Posterior vena cava (tissue), 2 donors: ENCODE results near the gene RIMBP2. TPM values are rescaled to one million over a fixed set of nuclear protein-coding genes. Genes with fewer than 3 reads are reported as not detected.
"Not testable (repeated sequence)": the region's sequence is repeated elsewhere in the genome, so short reads cannot be mapped to it uniquely, and the experiment has no call there.

ENCODE experiments used
- DNase-seq: peaks from one replicate; pipeline ENCODE4 v3.0.0-alpha.2; 2020; ENCODE audit warnings: low spot score
- intact Hi-C, 2 donors: fragments of 100-400 bp; cut with DNase I; formaldehyde crosslinking; loops; one replicate each; pipeline versions ENCODE4 v1.14.1 to v1.14.2; 2022 to 2023
- total RNA-seq, 2 donors: library from RNA; stranded (reverse); fragmentation: NEBNext Ultra II Directional; extraction: Animal tissue kit (Norgen Biotek cat#: 25700); gene quantifications; one replicate each; pipeline ENCODE4 v1.2.1, GENCODE V29; 2021
- donor health status: DM: yes; HTN: yes; CAD: no.
- donor health status: DM: yes; HTN: yes; CAD: no.

The RIMBP2 gene
- total RNA-seq, 2 donors from 2014 or later, result 1.3 to 1.7 TPM

DNA sequence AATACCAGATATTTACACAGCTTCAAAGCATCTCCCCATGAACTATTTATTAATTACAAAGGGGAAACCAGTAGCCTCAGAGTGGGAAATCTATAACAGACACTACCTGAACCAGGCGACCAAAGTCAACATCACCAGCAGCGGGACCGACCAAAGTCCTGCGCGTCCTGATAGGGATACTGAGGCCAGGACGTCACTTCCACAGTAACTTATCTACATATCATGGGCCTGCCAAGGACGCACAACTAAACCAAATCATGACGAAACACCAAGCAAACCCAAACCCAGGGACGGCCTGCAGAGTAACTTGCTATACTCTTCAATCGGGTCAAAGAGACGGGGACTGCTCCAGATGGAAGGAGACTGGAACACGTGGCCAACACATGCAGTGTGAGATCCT, 26.0 kb upstream of the RIMBP2 start:
- intact Hi-C loops, result loop anchor here in 1 of 2 donors (10.0 kb wide), 1 partner anchor 807 kb away; no protein-coding TSS in a partner anchor
- no peak for DNase-seq

DNA sequence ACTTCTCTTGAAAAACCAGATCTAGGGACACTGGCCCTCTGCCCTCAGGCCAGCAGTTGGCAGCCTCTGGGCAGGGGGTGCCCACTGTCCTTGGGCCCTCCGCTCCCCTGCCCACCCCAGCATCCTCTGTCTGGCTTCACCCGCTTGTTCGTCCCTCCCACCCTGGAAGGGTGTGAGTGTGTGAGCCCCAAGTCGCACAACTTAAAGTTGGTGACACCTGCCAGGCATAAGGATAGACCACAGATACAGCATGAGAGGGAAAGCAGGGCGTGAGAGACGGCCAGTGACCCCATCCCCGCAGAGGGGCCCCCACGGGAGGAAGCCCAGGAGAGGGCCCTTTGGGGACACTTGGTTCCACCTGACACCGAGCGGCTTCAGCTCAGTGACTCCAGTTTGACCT, 23.5 kb upstream of the RIMBP2 start:
- intact Hi-C loops, result no loop called here

DNA sequence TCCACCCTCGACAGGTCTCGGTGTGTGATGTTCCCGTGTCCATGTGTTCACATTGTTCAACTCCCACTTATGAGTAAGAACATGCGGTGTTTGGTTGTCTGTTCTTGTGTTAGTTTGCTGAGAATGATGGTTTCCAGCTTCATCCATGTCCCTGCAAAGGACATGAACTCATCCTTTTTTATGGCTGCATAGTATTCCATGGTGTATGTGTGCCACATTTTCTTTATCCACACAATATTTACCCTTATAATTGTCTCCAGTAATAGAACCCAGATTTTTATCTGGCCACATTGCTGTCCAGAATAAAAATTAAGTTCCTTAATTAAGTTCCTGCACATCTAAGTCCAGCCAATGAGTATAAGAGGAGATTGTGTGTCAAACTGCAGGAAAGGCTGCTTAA, 22.3 kb upstream of the RIMBP2 start:
- intact Hi-C loops, DNase-seq: not testable (repeated sequence)

More for the DNA sequence above, 23.5 kb upstream of the RIMBP2 start:
- DNase-seq, result no peak

DNA sequence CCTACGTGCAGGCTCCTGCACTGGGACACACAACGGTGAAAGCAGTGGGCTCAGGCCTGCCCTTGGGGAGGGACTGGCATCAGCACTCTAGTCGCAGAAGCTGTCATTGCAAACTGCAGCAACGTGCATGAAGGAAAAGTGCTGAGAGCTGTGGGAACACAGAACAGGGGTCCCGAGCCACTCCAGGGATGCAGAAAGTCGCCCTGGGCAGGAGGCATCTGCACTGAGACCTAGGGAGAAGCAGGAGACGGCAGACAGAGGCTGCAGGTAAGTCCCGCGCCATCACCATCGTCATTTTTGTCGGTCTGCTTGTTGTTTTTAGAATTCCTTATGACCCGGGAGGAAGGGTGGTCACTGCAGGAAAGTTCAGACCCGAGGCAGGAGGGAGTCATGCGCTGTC, 21.6 kb upstream of the RIMBP2 start:
- DNase-seq, result no peak
- intact Hi-C loops, result no loop called here

DNA sequence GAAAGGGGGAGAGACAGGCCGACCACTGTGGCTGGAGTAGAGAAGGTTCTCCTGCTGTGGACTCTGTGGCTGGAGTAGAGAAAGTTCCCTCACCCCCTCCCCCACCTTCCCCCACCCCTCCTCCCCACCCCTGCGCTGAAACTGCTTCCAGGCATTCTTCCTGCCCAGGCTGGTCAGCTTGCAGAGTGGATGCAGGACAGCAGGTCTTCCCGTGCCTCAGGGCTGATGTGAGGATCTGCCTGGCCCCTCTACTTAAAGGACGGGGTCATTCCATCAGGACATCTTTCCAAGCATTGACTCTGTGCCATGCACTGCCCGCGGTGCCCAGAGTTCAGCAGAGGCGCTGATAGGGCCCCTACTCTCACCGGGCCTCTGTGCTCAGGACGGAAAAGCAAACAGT, 13.2 kb upstream of the RIMBP2 start:
- intact Hi-C loops, result no loop called here
- DNase-seq, result no peak

DNA sequence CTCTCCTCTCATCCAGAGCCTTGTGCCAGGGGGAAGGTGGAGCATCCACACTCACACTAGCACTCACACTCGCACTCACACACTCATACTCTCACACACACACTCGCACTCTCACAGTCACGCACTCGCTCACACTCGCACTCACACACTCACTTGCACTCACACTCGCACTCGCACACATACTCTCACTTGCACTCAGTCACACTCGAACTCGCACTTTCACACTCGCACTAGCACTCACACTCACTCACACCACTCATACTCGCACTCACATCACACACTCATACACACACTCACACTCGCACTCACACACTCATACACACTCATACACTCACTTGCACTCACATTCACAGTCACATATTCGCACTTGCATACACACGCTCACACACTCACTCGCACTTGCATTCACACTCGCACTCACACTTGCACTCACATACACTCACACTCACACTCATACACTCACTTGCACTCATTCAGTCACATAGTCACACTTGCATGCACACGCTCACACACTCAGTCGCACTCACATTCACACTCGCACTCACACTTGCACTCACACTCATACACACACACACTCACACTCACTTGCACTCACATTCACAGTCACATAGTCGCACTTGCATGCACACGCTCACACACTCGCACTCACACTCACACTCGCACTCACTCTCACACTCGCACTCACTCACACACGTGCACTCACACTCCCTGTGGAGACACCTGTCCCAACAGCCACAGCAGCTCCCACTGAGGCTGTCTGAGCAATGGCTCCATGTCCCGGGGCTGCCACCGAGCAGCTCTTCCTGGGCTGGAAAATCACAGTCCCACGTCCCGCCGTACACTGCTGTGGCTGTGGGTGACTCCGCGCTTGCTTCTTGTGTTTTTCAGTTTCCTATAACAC, 12.3 kb upstream of the RIMBP2 start:
- no peak for DNase-seq
- intact Hi-C loops, result no loop called here

DNA sequence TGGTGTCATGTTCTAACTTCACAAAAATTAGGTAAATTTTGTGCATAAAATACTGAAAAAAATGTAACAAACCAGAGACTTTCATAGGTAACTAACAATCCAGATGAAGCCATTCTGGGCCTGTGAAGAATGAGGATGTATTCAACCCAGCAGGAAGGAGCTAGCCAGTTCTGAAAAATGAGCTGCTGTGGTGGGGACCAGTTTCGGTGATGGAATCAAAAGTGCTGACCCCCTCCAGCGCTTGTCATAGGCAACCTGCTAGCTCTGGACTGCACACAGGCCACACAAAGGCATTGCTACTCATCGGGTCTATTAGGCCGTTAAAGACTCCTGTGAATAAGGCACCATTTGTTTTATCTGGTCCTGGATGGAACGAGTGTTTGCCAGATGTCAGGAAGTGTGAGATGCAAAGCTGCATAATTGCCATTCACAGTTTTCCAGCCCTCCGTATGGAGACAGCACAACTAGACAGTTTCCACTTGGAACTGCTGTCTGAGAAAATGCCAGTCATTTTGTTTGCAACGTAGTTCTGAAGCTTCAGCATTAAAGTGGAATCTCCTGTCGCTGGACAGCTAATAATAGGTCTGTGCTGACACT, 3.3 kb upstream of the RIMBP2 start:
- intact Hi-C loops, result no loop called here
- DNase-seq, result no peak

DNA sequence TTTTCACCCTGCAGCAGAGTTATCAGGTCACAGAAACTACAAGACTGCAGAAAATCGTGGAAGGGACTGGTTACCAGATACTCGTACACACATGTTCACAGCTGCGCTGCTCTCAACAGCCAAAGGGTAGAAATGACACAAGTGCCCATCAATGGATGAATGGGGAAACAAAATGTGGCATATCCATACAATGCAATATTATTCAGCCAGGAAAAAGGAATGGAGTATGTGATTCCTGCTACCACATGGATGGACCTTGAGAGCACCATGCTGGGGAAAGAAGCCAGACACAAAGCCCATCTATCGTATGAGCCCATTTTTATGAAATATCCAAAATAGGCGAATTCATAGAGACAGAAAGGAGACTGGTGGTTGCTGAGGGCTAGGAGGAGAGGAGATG, 1.7 kb upstream of the RIMBP2 start:
- intact Hi-C loops, result no loop called here
- DNase-seq, result no peak

DNA sequence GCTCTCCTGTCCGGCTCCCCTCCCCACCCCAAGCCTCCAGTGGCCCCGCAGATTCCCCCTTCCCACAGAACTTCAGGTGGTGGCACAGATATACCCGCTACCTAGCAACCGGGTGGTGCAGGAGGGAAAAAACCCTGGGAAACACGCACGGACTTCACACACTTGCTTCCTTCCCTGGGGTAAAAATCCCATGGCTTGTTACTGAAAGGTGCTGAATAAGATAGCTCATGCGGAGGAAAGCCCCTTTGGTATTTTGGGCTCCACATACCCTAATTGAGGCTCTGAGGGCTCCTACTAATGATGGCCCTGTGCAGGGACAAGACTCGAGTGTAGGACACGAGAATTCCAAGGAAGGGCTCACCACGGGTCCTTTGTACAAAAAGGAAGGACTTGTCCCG, 869 bp upstream of the RIMBP2 start:
- DNase-seq, result no peak
- intact Hi-C loops, result no loop called here

DNA sequence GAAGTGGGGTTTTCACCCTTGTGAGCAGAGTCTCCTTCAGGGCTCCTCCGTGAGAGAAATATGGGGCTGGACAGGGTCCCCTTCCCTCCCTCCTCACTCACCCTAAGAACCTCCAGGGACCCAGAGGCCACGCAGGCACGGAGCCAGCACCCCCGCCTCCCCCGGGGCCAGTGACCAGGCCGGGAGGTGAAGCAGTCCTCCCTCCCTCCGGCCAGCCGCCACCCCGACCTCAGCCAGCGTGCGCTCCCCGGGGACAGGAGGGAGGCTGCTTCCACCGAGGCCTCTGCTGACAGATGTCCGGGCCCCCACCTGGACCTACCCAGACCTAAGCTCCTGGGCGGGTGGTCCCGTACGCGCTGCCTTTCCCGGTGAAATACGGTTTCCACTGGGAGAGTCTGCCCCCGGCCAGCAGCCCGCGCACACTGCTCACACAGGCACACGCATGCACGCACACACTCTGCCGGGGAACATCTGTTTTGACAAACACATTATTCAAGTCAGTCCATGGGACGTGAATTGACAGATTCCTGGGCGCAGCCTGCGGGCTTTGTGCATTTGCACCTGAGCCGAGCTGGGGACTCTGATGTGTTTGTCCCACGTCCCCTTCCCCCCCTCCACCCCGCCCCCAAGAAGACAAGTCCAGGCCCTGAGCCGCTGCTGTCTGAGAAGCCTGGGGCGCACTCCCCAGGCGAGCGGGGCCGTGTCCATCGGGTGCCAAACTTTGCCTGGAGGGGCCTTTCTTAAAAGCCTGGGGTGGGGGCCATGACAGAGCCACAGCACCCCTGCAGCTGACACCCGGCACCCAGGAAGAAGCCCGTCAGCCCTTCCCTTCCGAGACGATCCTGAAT, 725 bp downstream of the RIMBP2 start:
- peak; percentile 77 for DNase-seq
- intact Hi-C loops, result no loop called here

DNA sequence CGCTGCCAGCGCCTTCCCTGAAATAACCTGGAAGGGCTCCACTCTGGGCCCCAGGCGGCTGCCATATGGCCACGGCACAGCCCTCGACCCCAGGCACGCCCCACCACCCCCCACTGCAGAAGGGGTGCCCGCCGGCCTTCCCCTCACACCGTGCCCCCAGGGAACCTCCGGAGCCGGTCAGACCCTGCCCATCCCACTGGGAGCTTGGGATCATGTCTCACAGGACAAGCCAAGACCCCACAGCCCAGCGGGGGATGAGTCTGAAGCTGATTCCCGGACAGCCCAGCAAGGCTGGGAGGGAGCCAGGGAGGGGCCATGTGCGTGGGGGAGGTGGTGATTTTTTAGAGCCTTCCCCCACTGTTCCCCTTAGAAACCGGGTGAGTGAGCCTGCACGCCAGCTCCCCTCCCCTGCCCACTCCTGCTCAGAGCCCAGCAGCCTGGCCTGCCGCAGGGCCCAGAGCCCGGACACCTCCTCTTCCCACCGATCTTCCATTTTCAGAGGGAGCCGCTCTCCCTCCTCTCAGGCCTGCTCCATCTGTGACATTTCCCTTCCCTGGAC, 1.4 kb downstream of the RIMBP2 start:
- DNase-seq, result peak; percentile 80
- intact Hi-C loops, result no loop called here

DNA sequence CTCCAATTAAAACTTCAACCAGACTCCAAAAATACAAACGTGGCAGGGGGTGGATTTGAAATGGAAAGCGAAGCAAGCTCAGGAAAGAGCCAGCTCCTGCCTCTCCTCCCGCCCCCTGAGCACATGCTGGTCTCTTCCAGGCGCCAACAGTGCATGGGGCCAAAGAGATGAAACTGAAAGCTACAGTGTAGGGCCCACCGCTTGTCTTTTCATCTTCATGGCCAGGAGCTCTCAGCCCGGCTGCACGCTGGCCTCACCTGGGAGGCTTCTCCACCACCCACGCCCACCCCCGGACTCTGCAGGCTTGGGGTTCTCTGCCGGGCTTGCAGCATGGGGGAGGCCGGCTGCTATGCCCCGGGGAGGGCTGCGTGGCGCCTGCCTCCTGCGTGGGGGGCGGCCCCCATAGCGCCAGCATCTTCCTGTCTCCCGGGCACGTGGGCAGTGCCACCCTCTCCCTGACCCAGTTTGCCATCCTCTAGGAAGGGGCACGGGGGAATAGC, 2.0 kb downstream of the RIMBP2 start:
- intact Hi-C loops, result no loop called here
- peak; percentile 74 for DNase-seq

DNA sequence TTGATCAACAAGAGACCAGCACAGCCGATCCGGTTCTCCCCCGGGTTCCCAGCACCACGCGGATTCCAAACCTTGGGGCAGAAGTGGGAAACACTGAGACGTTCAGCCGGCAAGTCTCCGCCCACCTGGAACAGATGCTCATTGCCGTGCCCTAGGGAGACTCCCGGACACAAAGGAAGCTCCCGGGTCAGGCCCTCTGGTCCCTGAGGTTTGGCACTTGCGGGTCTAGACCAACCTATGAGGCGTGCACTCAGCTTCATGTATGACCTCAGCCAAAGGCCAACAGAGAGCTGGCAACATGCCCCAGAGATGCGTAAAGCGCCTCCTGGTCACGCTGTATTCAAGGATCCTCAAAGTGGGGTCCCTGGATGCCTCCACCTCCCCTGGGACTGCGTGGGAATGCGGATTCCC, 2.5 kb downstream of the RIMBP2 start:
- intact Hi-C loops, result no loop called here
- DNase-seq, result peak; percentile 77

DNA sequence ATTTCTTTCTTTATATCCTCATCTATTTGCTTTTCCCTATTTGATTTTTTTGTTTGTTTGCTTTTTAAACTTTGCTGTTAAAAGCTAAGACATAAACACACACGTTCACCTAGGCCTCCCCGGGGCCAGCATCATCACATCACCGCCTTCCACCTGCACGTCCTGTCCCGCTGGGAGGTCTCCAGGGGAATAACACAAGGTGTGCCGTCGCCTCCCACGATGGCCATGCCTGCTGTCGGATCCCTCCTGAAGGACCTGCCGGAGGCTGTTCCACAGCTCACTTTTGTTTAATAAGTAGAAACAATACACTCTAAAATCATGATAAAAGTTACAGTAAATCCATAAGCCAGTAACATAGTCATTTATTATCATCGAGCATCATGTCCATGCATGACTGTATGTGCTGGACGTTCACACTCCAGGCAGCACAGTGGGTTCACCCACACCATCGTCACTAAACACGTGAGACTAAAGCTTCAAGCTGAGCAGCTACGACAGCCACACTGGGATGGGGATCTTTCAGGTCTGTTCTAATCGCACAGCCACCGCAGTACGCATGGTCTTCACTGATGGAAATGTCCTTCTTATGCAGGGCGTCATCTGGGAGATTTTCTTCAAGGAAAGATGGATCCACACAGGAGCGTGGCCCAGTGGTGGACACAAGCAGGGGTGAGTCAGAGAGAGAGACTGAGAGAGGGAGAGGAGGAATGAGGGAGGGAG, 3.6 kb downstream of the RIMBP2 start:
- intact Hi-C loops, result no loop called here
- DNase-seq, result peak; percentile 56

DNA sequence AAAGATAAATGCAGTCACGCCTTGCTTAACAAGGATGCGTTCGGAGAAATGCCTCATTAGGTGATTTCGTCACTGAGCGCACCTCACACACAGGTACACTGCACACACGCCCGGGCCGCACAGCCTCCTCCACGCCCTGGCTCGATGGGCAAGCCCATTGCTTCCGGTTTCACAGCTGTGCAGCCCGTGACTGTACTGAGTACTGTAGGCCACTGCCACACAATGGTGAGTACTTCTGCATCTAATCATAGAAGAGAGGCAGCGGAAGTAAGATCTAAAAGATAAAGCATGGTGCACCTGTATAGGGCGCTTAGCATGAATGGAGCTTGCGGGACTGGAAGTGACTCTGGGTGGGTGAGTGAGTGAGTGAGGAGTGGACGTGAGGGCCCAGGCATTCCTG, 4.3 kb downstream of the RIMBP2 start:
- DNase-seq, result peak; percentile 26
- intact Hi-C loops, result no loop called here

DNA sequence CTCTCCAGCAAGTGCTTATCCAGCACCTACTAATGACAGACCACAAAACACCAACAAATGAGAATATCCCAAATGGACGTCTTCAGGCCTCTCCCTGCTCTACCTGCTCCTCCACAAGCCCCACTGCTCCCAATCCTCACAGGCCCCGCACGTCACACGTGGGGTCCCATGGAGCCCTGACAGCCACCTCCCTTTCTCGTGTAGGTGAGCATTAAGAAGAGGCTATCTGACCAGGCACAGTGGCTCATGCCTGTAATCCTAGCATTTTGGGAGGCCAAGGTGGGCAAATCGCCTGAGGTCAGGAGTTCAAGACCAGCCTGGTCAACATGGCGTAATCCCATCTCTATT, 5.4 kb downstream of the RIMBP2 start:
- intact Hi-C loops, result no loop called here
- peak; percentile 61 for DNase-seq

DNA sequence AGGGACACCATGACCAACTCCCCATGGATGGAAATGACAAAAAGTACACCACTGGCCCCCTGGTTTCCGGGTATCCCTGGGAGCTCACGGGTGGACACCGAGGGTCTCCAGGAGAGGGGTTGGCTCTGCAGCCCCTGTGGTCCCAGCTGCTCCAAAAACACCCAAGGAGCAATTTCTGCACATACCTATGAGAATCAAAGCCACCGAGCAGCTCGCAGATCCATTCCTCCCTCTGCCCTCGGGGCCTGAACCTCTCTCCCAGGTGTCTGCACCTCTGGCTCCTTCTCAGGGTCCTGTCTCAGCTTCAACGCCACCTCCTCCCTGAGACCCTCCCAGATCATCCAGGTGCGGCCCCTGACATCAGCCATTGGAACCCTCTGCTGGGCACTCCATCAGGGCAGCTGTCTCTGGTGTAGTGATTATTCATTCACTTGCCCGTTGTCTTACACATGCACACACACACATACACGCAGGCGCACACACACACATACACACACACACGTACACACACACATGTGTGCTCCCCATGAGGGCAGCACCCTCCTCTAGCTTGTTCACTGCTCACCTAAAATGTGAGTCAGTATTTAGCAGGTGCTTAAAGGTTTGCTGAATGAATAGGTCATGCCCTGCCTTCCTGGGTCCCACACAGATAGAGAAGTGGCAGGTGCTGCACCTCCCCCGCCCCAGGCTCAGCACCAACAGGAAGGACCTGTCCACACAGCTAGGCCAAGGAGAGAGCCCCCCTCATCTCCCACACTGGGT, 5.9 kb downstream of the RIMBP2 start:
- DNase-seq, result peak; percentile 44
- intact Hi-C loops, result no loop called here
